ENCODE measurements around the gene SPRYD7. TPM values are rescaled to one million over a fixed set of nuclear protein-coding genes. Genes with fewer than 3 reads are reported as not detected.

SPRYD7 gene
- total and polyA plus RNA-seq, 2 donors (not counting 1 experiment from before 2014, with no cell fraction given), result 1.9 to 4.5 TPM

GRCh38 chr13:49869519-49869918, 66.6 kb downstream of the SPRYD7 start:
- no peaks in the 10 kb centered on the region for H3K79me2 ChIP-seq (ENCODE audit: control insufficient read depth, insufficient read depth, low read length)
- H3K9me3 ChIP-seq (ENCODE audit: control extremely low read depth in 1 of 3, control insufficient read depth in 2 of 3, insufficient read depth in 1 of 3, low read length in 2 of 3), result peaks cover 2 to 11% (median 3%) of the 10 kb centered on the region in 3 donors
- H3K4me1 Mint-ChIP-seq, result no peaks in the 10 kb centered on the region
- ChIA-PET POLR2A (no interaction called here), CTCF (interaction anchor here (0.9 kb wide), 1 partner anchor 10 kb away, joined by 3 read pairs; no protein-coding TSS in a partner anchor)
- H3K27me3 ChIP-seq (replicated peaks in 1 of 4; ENCODE audit: control extremely low read depth in 1 of 4, control insufficient read depth in 3 of 4, insufficient read depth in 4 of 4, low read length in 3 of 4), result no peaks in the 10 kb centered on the region
- H4K20me1 ChIP-seq (ENCODE audit: control insufficient read depth, insufficient read depth, low read length, poor library complexity, severe bottlenecking), result no peaks in the 10 kb centered on the region
- no peak overlapping the region for H2AFZ ChIP-seq (ENCODE audit: insufficient read depth, low read depth, low read length, poor library complexity, severe bottlenecking)
- TF ChIP-seq EZH2 (IDR thresholded peaks at IDR 0.05; ENCODE audit: borderline replicate concordance, insufficient read depth, low read depth, low read length, poor library complexity, severe bottlenecking), result no peak
- TF ChIP-seq, protein P1, sequence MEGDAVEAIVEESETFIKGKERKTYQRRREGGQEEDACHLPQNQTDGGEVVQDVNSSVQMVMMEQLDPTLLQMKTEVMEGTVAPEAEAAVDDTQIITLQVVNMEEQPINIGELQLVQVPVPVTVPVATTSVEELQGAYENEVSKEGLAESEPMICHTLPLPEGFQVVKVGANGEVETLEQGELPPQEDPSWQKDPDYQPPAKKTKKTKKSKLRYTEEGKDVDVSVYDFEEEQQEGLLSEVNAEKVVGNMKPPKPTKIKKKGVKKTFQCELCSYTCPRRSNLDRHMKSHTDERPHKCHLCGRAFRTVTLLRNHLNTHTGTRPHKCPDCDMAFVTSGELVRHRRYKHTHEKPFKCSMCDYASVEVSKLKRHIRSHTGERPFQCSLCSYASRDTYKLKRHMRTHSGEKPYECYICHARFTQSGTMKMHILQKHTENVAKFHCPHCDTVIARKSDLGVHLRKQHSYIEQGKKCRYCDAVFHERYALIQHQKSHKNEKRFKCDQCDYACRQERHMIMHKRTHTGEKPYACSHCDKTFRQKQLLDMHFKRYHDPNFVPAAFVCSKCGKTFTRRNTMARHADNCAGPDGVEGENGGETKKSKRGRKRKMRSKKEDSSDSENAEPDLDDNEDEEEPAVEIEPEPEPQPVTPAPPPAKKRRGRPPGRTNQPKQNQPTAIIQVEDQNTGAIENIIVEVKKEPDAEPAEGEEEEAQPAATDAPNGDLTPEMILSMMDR (IDR thresholded peaks at IDR 0.05), result no peak
- peaks cover 10% of the 10 kb centered on the region for H3K27me3 Mint-ChIP-seq
- WGBS (ENCODE audit: insufficient coverage), result 60% methylated on average over 2 of the region's 3 CpGs
- DNase-seq (no peak), ATAC-seq (ENCODE audit: low read depth) (no peak)
- H3K4me1 ChIP-seq (ENCODE audit: control insufficient read depth in 2 of 2, insufficient read depth in 2 of 2, low read length in 2 of 2), result no peaks in the 10 kb centered on the region
- H3K4me3 Mint-ChIP-seq, result no peak overlapping the region
- intact Hi-C loops (cut with micrococcal nuclease), result no loop called here
- H3K9me3 Mint-ChIP-seq (ENCODE audit: insufficient read depth), result peaks cover 7% of the 10 kb centered on the region
- H3K27ac ChIP-seq (ENCODE audit: low read length in 2 of 2), result no peak overlapping the region
- H3K36me3 ChIP-seq (replicated peaks in 1 of 2; ENCODE audit: control extremely low read depth in 1 of 2, control insufficient read depth in 1 of 2, extremely low read depth in 1 of 2, insufficient read depth in 2 of 2, low read length in 1 of 2), result no peaks in the 10 kb centered on the region
- no peak overlapping the region for H3K4me3 ChIP-seq (ENCODE audit: control extremely low read depth in 1 of 5, extremely low read depth in 1 of 5, insufficient read depth in 1 of 5, low read depth in 2 of 5, low read length in 4 of 5)
- H3K4me2 ChIP-seq (replicated peaks; ENCODE audit: low read depth, low read length, poor library complexity, severe bottlenecking), result no peak overlapping the region
- no peak overlapping the region for H3K9ac ChIP-seq (ENCODE audit: low read length)
- no peak overlapping the region for H3K27ac Mint-ChIP-seq

DNA sequence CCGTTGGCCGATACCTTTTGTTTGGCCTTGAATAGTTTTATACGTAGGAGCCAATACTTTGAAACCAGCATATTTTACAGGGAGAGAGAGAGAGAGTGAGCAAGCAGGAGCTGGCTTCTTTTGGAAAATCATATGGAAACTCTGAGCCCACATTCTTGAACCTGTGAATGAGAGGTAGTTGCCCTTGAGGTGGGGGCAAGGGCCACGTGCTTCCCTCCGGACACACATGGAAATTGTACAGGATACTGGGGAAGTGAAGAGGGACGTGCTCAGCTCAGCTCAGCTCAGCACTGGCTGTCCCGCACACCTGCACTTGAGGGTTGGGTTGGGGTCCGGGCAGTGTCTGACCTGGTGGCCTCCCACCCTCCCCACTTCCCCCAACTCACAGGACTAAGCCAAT, 68.3 kb downstream of the SPRYD7 start:
- POLR2A ChIA-PET, result no interaction called here
- 85% methylated on average over 4 of the region's 8 CpGs for WGBS (ENCODE audit: insufficient coverage)
- TF ChIP-seq EZH2 (IDR thresholded peaks at IDR 0.05; ENCODE audit: borderline replicate concordance, insufficient read depth, low read depth, low read length, poor library complexity, severe bottlenecking), result no peak
- TF ChIP-seq, protein P1 (IDR thresholded peaks at IDR 0.05), result no peak
- H3K36me3 ChIP-seq (replicated peaks in 1 of 2; ENCODE audit: control extremely low read depth in 1 of 2, control insufficient read depth in 1 of 2, extremely low read depth in 1 of 2, insufficient read depth in 2 of 2, low read length in 1 of 2), result no peaks in the 10 kb centered on the region
- CTCF ChIA-PET, result no interaction called here
- H3K9ac ChIP-seq (ENCODE audit: low read length), result no peak overlapping the region
- H2AFZ ChIP-seq (ENCODE audit: insufficient read depth, low read depth, low read length, poor library complexity, severe bottlenecking), result no peak overlapping the region
- H3K27me3 Mint-ChIP-seq, result peaks cover 14% of the 10 kb centered on the region
- no peak overlapping the region for H3K27ac Mint-ChIP-seq
- ATAC-seq (ENCODE audit: low read depth), result no peak
- H3K4me3 ChIP-seq (ENCODE audit: control extremely low read depth in 1 of 5, extremely low read depth in 1 of 5, insufficient read depth in 1 of 5, low read depth in 2 of 5, low read length in 4 of 5), result no peak overlapping the region
- no peak for DNase-seq
- peaks cover 7% of the 10 kb centered on the region for H3K9me3 Mint-ChIP-seq (ENCODE audit: insufficient read depth)
- no peaks in the 10 kb centered on the region for H4K20me1 ChIP-seq (ENCODE audit: control insufficient read depth, insufficient read depth, low read length, poor library complexity, severe bottlenecking)
- no peaks in the 10 kb centered on the region for H3K4me1 Mint-ChIP-seq
- H3K27me3 ChIP-seq (replicated peaks in 1 of 4; ENCODE audit: control extremely low read depth in 1 of 4, control insufficient read depth in 3 of 4, insufficient read depth in 4 of 4, low read length in 3 of 4), result no peaks in the 10 kb centered on the region
- intact Hi-C loops (cut with micrococcal nuclease), result no loop called here
- H3K4me3 Mint-ChIP-seq, result no peak overlapping the region
- peaks cover 0 to 3% (median 0%) of the 10 kb centered on the region in 3 donors for H3K9me3 ChIP-seq (ENCODE audit: control extremely low read depth in 1 of 3, control insufficient read depth in 2 of 3, insufficient read depth in 1 of 3, low read length in 2 of 3)
- no peak overlapping the region for H3K27ac ChIP-seq (ENCODE audit: low read length in 2 of 2)
- no peaks in the 10 kb centered on the region for H3K79me2 ChIP-seq (ENCODE audit: control insufficient read depth, insufficient read depth, low read length)
- H3K4me2 ChIP-seq (replicated peaks; ENCODE audit: low read depth, low read length, poor library complexity, severe bottlenecking), result no peak overlapping the region
- H3K4me1 ChIP-seq (ENCODE audit: control insufficient read depth in 2 of 2, insufficient read depth in 2 of 2, low read length in 2 of 2), result no peaks in the 10 kb centered on the region

Measured in B cell (primary cell).